HG03097 (cell line): ENCODE results near the gene RNF123.
"Not testable (repeated sequence)": the region's sequence is repeated elsewhere in the genome, so short reads cannot be mapped to it uniquely, and the experiment has no call there.

ENCODE experiments used
- ATAC-seq: cut with Tn5 transposase; IDR thresholded peaks from one replicate; pipeline ENCODE4 v1.9.1; 2021; ENCODE audit not compliant: unreplicated experiment, low FRiP score

Gene RNF123

GRCh38 chr3:49734752-49735151 lies 45.4 kb downstream of the RNF123 start:
- no peak for ATAC-seq

- ATAC-seq: no peak
Observed at GRCh38 chr3:49738067-49738713, 48.8 kb downstream of the RNF123 start.

- ATAC-seq: no peak
Observed at GRCh38 chr3:49740427-49740826, 51.1 kb downstream of the RNF123 start.

DNA sequence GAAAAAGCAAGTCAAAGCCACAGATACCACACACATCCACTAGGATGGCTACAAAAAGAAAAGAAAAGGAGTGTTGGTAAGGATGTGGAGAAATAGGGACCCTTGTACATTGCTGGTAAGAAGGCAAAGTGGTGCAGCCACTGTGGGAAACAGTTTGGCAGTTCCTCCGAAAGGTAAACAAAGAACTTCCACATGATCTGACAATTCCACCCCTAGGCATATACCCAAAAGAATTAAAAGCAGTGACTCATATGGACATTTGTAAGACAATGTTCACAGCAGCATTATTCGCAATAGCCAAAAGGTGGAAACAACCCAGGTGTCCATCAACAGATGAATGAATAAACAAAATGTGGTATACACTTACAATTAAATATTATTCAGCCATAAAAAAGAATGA lies 56.6 kb downstream of the RNF123 start:
- ATAC-seq: no peak

DNA sequence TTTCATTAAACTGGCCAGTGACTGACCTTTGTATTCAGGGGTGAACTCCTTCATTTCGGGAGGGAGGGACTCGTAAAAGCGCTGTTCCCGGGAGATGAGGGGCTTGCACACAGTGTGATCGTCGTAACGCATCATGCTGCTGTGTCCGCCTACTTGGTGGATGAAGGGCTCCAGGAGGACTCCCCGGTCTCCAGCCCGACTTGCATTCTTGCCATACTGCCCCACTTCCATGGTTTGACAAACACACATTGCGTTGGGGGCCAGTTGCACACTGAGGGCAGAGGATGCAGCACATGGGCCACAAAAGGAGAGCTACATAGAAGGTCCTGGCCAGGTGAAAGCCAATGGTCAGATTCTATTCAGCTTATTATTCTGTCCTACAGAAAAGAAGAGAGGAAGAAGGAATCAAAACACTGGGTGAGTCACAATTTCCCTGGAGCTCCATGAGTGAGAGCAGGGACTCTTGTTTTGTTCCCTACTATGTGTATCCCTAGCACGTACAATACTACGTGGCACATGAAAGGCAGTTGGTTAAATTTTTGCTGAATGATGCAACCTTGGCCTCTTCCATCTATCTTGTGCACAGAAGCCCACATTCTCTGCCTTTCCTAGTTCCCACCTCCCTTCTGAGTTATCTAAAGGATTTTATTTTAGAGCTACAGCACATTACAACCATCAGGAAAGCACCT lies 58.6 kb downstream of the RNF123 start:
- ATAC-seq: no peak

DNA sequence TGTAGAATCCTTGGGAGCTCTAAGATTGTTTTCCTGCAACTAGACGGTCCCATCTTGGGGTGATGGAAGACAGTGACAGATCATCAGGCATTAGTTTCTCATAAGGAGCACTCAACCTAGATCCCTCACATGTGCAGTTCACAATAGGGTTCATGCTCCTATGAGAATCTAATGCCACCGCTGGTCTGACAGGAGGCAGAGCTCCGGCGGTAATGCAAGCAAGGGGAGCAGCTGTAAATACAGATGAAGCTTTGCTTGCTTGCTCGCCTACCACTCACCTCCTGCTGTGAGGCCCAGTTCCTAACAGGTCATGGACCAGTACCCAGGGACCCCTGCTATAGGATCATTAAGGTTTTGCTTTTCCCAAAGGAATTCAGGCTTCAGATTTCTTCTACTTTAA lies 59.5 kb downstream of the RNF123 start:
- ATAC-seq: not testable (repeated sequence)

- ATAC-seq: no peak
Observed at GRCh38 chr3:49750056-49750455, 60.7 kb downstream of the RNF123 start.

GRCh38 chr3:49751501-49751900 lies 62.1 kb downstream of the RNF123 start:
- ATAC-seq: no peak

DNA sequence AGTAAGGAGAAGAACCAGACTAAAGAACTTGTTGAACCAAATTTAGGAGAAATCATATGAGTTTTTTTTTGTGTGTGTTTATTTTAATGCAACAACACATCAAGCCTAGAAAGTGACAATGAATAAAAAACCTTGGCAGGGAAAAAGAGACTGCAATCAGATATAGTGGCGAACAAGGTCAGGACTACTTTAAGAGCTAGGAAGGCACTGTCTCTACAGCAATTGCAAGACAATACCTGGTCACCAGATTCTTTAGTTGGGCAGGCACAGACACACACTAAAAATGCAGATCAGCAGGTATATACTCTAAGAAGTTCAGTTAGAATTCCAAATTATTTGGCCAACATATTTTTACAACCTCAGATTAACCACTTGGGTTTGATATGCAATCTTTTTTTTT lies 65.2 kb downstream of the RNF123 start:
- ATAC-seq: no peak

GRCh38 chr3:49756036-49756435 lies 66.7 kb downstream of the RNF123 start:
- no peak for ATAC-seq

DNA sequence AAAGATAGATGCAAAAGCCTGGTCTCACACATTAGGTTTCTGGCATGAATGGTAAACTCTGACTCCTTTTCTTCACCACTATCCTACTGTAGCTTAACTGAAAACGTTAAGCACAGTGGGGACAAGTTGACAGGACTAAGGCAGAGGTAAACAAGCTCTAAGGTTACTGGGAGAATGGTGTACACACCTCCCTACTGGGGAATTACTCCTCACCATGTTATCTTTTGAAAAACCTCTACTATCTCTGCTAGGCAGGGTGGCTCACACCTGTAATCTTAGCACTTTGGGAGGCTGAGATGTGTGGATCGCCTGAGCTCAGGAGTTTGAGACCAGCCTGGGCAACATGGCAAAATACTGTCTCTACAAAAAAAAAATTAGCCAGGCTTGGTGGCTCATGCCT lies 67.8 kb downstream of the RNF123 start:
- no peak for ATAC-seq

GRCh38 chr3:49759226-49759625 lies 69.9 kb downstream of the RNF123 start:
- no peak for ATAC-seq

- ATAC-seq: no peak
Observed at GRCh38 chr3:49761661-49762060, 72.3 kb downstream of the RNF123 start.

DNA sequence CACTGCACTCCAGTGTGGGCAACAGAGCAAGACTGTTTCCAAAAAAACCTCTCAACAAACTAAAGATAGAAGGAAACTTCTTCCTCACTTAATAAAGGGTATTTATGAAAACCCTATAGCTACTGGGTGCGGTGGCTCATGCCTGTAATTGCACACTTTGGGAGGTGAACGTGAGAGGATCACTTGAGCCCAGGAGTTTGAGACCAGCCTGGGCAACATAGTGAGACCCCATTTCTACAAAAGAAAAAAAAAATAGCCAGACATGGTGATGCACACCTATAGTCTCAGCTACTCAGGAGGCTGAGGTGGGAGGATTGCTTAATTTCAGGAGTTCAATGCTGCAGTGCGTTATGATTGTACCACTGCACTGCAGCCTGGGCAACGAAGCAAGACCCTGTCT lies 74.6 kb downstream of the RNF123 start:
- no peak for ATAC-seq

DNA sequence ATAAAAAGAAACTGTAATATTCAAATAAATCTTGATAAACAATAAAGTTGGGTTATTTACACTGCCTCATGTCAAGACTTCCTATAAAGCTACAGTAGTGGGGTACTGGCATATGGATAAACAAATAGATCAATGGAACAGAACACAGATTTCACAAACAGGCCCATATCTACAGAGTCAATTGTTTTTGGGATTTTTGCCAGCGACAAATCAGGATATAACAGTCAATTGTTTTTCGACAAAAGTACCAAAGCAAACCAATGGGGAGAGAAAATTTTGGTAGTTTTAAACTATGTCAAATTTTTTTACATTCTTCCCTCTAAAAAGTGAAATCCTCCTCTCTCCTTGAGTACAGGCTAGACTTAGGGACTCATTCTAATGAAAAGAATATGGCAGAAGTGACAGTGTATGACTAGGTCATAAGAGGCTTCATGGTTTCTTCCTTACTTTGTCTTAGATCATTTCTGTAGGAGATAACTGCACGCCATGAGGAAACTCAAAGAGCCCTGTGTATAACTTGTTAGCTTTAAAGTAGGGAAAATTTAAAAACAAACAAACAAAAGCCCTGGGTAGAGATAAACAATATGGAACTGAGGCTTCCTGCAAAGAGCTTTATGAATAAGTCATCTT lies 80.0 kb downstream of the RNF123 start:
- no peak for ATAC-seq

GRCh38 chr3:49769926-49770325 lies 80.6 kb downstream of the RNF123 start:
- no peak for ATAC-seq
